RWPE2 (cell line): ENCODE data around the gene FOXRED2.
"Not testable (repeated sequence)": the region's sequence is repeated elsewhere in the genome, so short reads cannot be mapped to it uniquely, and the experiment has no call there.

Experiments
- ATAC-seq: fragments of 200-7000 bp; cut with Tn5 transposase; 3 replicates; pipeline ENCODE4 v1.9.1; 2021; ENCODE audit warnings: low read depth
- DNase-seq: peaks from one replicate; pipeline ENCODE4 v3.0.0-alpha.2; 2020; ENCODE audit warnings: low spot score
- H3K27ac ChIP-seq: fragments of 450-650 bp; 2 replicates; pipeline ENCODE4 v1.5.1; 2017; ENCODE audit warnings: mild to moderate bottlenecking; ENCODE audit not compliant: poor library complexity, severe bottlenecking
- H3K27me3 ChIP-seq: fragments of 250-450 bp; sonication (Bioruptor Pico); 2 replicates; pipeline ENCODE4 v1.5.1; 2021; ENCODE audit warnings: mild to moderate bottlenecking, moderate library complexity; ENCODE audit not compliant: insufficient read depth, poor library complexity, severe bottlenecking
- H3K36me3 ChIP-seq: fragments of 250-450 bp; sonication (Bioruptor Pico); 2 replicates; pipeline ENCODE4 v1.5.1; 2020; ENCODE audit warnings: low read depth, mild to moderate bottlenecking, moderate library complexity
- H3K4me1 ChIP-seq: fragments of 250-450 bp; sonication (Bioruptor Pico); 2 replicates; pipeline ENCODE4 v1.5.1; 2021; ENCODE audit warnings: mild to moderate bottlenecking, moderate library complexity; ENCODE audit not compliant: insufficient read depth, poor library complexity, severe bottlenecking
- H3K4me3 ChIP-seq: fragments of 250-450 bp; sonication (Bioruptor Pico); 2 replicates; pipeline ENCODE4 v1.5.1; 2021; ENCODE audit warnings: mild to moderate bottlenecking, moderate library complexity; ENCODE audit not compliant: severe bottlenecking
- H3K9me3 ChIP-seq: fragments of 250-450 bp; sonication (Bioruptor Pico); 2 replicates; pipeline ENCODE4 v1.5.1; 2021; ENCODE audit warnings: mild to moderate bottlenecking, moderate library complexity; ENCODE audit not compliant: severe bottlenecking
- TF ChIP-seq, protein P1 (sequence below): fragments of 450-650 bp; IDR thresholded peaks from one replicate; pipeline ENCODE4 v1.5.1; 2017; ENCODE audit warnings: mild to moderate bottlenecking, moderate library complexity; ENCODE audit not compliant: poor library complexity, severe bottlenecking

FOXRED2 gene

GRCh38 chr22:36532466-36532865 lies 25.6 kb upstream of the FOXRED2 start:
- Histone ChIP-seq H3K4me3 (no peak overlapping the region), H3K4me1 (peaks cover 10% of the 10 kb centered on the region), H3K27me3 (no peaks in the 10 kb centered on the region), H3K36me3 (peaks cover 6% of the 10 kb centered on the region), H3K27ac (no peak overlapping the region), H3K9me3 (no peaks in the 10 kb centered on the region)
- no peak for ATAC-seq
- no peak for DNase-seq
- TF ChIP-seq, protein P1, sequence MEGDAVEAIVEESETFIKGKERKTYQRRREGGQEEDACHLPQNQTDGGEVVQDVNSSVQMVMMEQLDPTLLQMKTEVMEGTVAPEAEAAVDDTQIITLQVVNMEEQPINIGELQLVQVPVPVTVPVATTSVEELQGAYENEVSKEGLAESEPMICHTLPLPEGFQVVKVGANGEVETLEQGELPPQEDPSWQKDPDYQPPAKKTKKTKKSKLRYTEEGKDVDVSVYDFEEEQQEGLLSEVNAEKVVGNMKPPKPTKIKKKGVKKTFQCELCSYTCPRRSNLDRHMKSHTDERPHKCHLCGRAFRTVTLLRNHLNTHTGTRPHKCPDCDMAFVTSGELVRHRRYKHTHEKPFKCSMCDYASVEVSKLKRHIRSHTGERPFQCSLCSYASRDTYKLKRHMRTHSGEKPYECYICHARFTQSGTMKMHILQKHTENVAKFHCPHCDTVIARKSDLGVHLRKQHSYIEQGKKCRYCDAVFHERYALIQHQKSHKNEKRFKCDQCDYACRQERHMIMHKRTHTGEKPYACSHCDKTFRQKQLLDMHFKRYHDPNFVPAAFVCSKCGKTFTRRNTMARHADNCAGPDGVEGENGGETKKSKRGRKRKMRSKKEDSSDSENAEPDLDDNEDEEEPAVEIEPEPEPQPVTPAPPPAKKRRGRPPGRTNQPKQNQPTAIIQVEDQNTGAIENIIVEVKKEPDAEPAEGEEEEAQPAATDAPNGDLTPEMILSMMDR: no peak

- H3K27me3 ChIP-seq: no peaks in the 10 kb centered on the region
- H3K4me3 ChIP-seq: peak within 1 kb of the TSS; percentile 60
- peak within 1 kb of the TSS; percentile 81 for H3K27ac ChIP-seq
- H3K36me3 ChIP-seq: peaks cover 40% of the 10 kb centered on the region
- DNase-seq (peak; percentile 99), ATAC-seq (peak; percentile 88)
- peaks cover 10% of the 10 kb centered on the region for H3K4me1 ChIP-seq
- no peaks in the 10 kb centered on the region for H3K9me3 ChIP-seq
- TF ChIP-seq, protein P1: peak; percentile 5
These were observed 22.2 kb upstream of the FOXRED2 start, which contains the start of gene EIF3D for GRCh38 chr22:36528795-36529751. Gene EIF3D (minus strand): TSS chr22:36529166. CDS start chr22:36526121, 3,045 bp downstream.

- H3K4me1 ChIP-seq: peaks cover 10% of the 10 kb centered on the region
- H3K4me3 ChIP-seq: peak overlapping the region; percentile 60
- DNase-seq: no peak
- TF ChIP-seq, protein P1: no peak
- H3K27me3 ChIP-seq: no peaks in the 10 kb centered on the region
- H3K9me3 ChIP-seq: no peaks in the 10 kb centered on the region
- H3K27ac ChIP-seq: peak overlapping the region; percentile 81
- ATAC-seq: no peak
- H3K36me3 ChIP-seq: peaks cover 47% of the 10 kb centered on the region
These were observed 21.5 kb upstream of the FOXRED2 start for GRCh38 chr22:36528341-36528740.

GRCh38 chr22:36522662-36523061 lies 15.8 kb upstream of the FOXRED2 start:
- DNase-seq: no peak
- no peak overlapping the region for H3K4me3 ChIP-seq
- TF ChIP-seq, protein P1: no peak
- H3K27ac ChIP-seq: no peak overlapping the region
- no peak for ATAC-seq
- H3K27me3 ChIP-seq: no peaks in the 10 kb centered on the region
- H3K36me3 ChIP-seq: peaks cover 100% of the 10 kb centered on the region
- no peaks in the 10 kb centered on the region for H3K9me3 ChIP-seq
- H3K4me1 ChIP-seq: peaks cover 2% of the 10 kb centered on the region

GRCh38 chr22:36520423-36520822 lies 13.6 kb upstream of the FOXRED2 start:
- Histone ChIP-seq H3K9me3 (no peaks in the 10 kb centered on the region), H3K27ac (no peak overlapping the region), H3K27me3 (no peaks in the 10 kb centered on the region), H3K4me3 (no peak overlapping the region), H3K36me3 (peaks cover 100% of the 10 kb centered on the region), H3K4me1 (no peaks in the 10 kb centered on the region)
- TF ChIP-seq, protein P1: no peak
- ATAC-seq: no peak
- no peak for DNase-seq

GRCh38 chr22:36519906-36520305 lies 13.1 kb upstream of the FOXRED2 start:
- not testable (repeated sequence) for H3K4me1 ChIP-seq, DNase-seq

More at GRCh38 chr22:36519906-36520305, 13.1 kb upstream of the FOXRED2 start:
- H3K9me3 ChIP-seq, ATAC-seq, H3K4me3 ChIP-seq, H3K27ac ChIP-seq, H3K27me3 ChIP-seq: not testable (repeated sequence)
- H3K36me3 ChIP-seq: peaks cover 100% of the 10 kb centered on the region
